ENCODE results near the gene AUTS2. TPM values are rescaled to one million over a fixed set of nuclear protein-coding genes. Genes with fewer than 3 reads are reported as not detected.
A peak's percentile ranks its signal among the peaks of the same experiment; 100 is the strongest.

AUTS2 gene
- total and polyA plus RNA-seq, 4 experiments from 2014 or later = 3.4 to 35.2 (median 25.5) TPM

DNA sequence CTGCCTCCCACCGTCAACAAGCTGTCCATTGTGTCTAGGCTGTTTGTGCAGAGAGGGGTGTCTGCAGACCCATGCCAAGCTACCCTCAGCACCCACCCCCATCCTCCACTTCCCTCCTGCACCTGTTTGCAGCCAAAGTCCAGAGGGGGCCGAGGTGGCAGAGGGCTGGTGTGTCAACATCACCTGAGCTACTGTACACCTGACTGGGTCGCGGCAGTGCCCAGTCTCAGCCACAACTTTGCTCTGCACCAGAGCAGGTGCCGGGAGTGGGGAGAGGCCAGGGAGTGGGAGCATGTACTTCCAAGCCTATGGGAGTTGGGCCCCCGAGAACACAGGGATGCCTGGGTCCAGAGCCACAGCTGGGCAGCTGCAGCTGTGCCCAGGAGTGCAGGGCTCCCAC, 93.1 kb downstream of the AUTS2 start:
- Histone ChIP-seq H3K9me3 (ENCODE audit: control insufficient read depth in 1 of 2, low read length in 2 of 2) (no peaks in the 10 kb centered on the region), H3K27me3 (ENCODE audit: insufficient read depth, low read length) (no peaks in the 10 kb centered on the region), H3K36me3 (ENCODE audit: insufficient read depth, low read length) (no peaks in the 10 kb centered on the region), H3K4me3 (ENCODE audit: low read length in 2 of 2) (no peak overlapping the region), H3K4me1 (ENCODE audit: insufficient read depth, low read length) (no peaks in the 10 kb centered on the region), H3K27ac (ENCODE audit: low read depth, low read length) (no peak overlapping the region)
- Mint-ChIP-seq H3K4me1 (peaks cover 0 to 5% (median 2%) of the 10 kb centered on the region in 4 donors), H3K9me3 (peaks cover 0 to 2% (median 0%) of the 10 kb centered on the region in 8 donors), H3K36me3 (no peaks in the 10 kb centered on the region), H3K27me3 (peaks cover 0 to 1% of the 10 kb centered on the region in 2 donors), H3K27ac (no peak overlapping the region), H3K4me3 (no peak overlapping the region)
- ChIA-PET POLR2A (ENCODE audit: partially characterized antibody) (no interaction called here), CTCF (ENCODE audit: partially characterized antibody) (no interaction called here)
- intact Hi-C loops (cut with micrococcal nuclease) = no loop called here
- no peak for DNase-seq

- Histone ChIP-seq H3K27ac (ENCODE audit: low read depth, low read length) (no peak overlapping the region), H3K27me3 (ENCODE audit: insufficient read depth, low read length) (no peaks in the 10 kb centered on the region), H3K36me3 (ENCODE audit: insufficient read depth, low read length) (no peaks in the 10 kb centered on the region), H3K4me3 (ENCODE audit: low read length in 2 of 2) (no peak overlapping the region), H3K9me3 (ENCODE audit: control insufficient read depth in 1 of 2, low read length in 2 of 2) (no peaks in the 10 kb centered on the region), H3K4me1 (ENCODE audit: insufficient read depth, low read length) (no peaks in the 10 kb centered on the region)
- ChIA-PET CTCF (ENCODE audit: partially characterized antibody) (no interaction called here), POLR2A (ENCODE audit: partially characterized antibody) (no interaction called here)
- DNase-seq = no peak
- Mint-ChIP-seq H3K27ac (no peak overlapping the region), H3K9me3 (peaks cover 0 to 2% (median 0%) of the 10 kb centered on the region in 8 donors), H3K27me3 (peaks cover 0 to 1% of the 10 kb centered on the region in 2 donors), H3K4me1 (peaks cover 0 to 7% (median 4%) of the 10 kb centered on the region in 4 donors), H3K36me3 (no peaks in the 10 kb centered on the region), H3K4me3 (no peak overlapping the region)
- intact Hi-C loops (cut with micrococcal nuclease) = no loop called here
Measured at GRCh38 chr7:69691734-69692133, 93.5 kb downstream of the AUTS2 start.

GRCh38 chr7:69692611-69693010, 94.3 kb downstream of the AUTS2 start:
- Mint-ChIP-seq H3K4me3 (no peak overlapping the region), H3K36me3 (no peaks in the 10 kb centered on the region), H3K4me1 (peaks cover 0 to 7% (median 4%) of the 10 kb centered on the region in 4 donors), H3K9me3 (peaks cover 0 to 2% (median 0%) of the 10 kb centered on the region in 8 donors), H3K27ac (no peak overlapping the region), H3K27me3 (peaks cover 0 to 1% of the 10 kb centered on the region in 2 donors)
- Histone ChIP-seq H3K9me3 (ENCODE audit: control insufficient read depth in 1 of 2, low read length in 2 of 2) (no peaks in the 10 kb centered on the region), H3K4me3 (ENCODE audit: low read length in 2 of 2) (no peak overlapping the region), H3K36me3 (ENCODE audit: insufficient read depth, low read length) (no peaks in the 10 kb centered on the region), H3K4me1 (ENCODE audit: insufficient read depth, low read length) (no peaks in the 10 kb centered on the region), H3K27me3 (ENCODE audit: insufficient read depth, low read length) (no peaks in the 10 kb centered on the region), H3K27ac (ENCODE audit: low read depth, low read length) (no peak overlapping the region)
- CTCF ChIA-PET (ENCODE audit: partially characterized antibody) = no interaction called here
- no peak for DNase-seq
- POLR2A ChIA-PET (ENCODE audit: partially characterized antibody) = no interaction called here
- intact Hi-C loops (cut with micrococcal nuclease) = no loop called here

DNA sequence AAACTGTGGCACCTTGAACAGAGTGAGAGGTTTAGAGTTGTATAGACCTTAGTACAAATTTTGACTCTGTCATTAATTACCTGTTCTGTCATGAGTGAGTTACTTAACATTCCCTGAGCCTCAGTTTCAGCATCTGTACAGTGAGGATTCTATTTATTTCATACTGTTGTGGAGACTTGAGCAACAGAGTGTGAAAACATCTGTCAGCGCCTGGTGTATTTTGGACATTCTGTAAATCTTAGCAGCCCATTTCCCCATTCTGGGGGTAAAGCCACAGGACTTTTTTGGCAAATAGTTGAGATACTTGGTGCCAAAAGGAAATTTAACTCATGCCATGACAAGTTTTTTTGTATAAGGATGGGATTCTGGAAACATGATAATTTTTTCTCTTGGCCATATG, 94.8 kb downstream of the AUTS2 start:
- ChIA-PET CTCF (ENCODE audit: partially characterized antibody) (no interaction called here), POLR2A (ENCODE audit: partially characterized antibody) (no interaction called here)
- no peak overlapping the region for H3K4me3 Mint-ChIP-seq
- H3K4me1 Mint-ChIP-seq = peaks cover 0 to 7% (median 4%) of the 10 kb centered on the region in 4 donors
- Histone ChIP-seq H3K36me3 (ENCODE audit: insufficient read depth, low read length) (no peaks in the 10 kb centered on the region), H3K4me3 (ENCODE audit: low read length in 2 of 2) (no peak overlapping the region), H3K27me3 (ENCODE audit: insufficient read depth, low read length) (no peaks in the 10 kb centered on the region), H3K27ac (ENCODE audit: low read depth, low read length) (no peak overlapping the region), H3K9me3 (ENCODE audit: control insufficient read depth in 1 of 2, low read length in 2 of 2) (no peaks in the 10 kb centered on the region), H3K4me1 (ENCODE audit: insufficient read depth, low read length) (no peaks in the 10 kb centered on the region)
- no peak for DNase-seq
- H3K36me3 Mint-ChIP-seq = no peaks in the 10 kb centered on the region
- H3K27me3 Mint-ChIP-seq = peaks cover 0 to 1% of the 10 kb centered on the region in 2 donors
- peaks cover 0 to 2% (median 0%) of the 10 kb centered on the region in 8 donors for H3K9me3 Mint-ChIP-seq
- intact Hi-C loops (cut with micrococcal nuclease) = no loop called here
- no peak overlapping the region for H3K27ac Mint-ChIP-seq

DNA sequence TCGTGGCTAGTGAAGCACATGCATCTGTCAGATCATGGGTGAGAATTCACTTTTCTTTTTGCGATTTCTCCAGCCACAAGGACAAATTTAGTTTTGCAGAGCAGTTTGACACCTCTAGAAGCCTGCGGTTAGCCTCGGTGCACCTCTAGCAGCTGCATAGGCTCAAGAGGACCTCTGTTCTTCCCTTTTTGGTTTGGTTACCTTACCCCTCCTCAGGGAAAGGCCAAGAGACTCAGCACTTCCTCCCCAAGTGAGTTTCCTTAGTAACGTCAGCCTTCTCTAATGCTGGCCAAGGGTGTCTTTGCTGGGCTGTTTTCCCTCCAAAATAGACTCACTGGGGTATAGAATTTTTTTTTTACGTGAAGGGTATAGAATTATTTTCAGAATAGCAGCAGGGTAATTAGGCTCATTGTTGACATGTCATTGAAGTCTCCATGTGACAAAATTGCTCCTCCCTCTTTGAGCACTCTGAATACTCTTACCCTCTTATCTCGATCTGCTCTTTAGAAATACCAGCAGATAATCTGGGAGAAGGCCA, 97.8 kb downstream of the AUTS2 start:
- H3K4me1 Mint-ChIP-seq = peaks cover 0 to 7% (median 4%) of the 10 kb centered on the region in 4 donors
- CTCF ChIA-PET (ENCODE audit: partially characterized antibody) = no interaction called here
- H3K27me3 Mint-ChIP-seq = peaks cover 0 to 1% of the 10 kb centered on the region in 2 donors
- Histone ChIP-seq H3K4me1 (ENCODE audit: insufficient read depth, low read length) (no peaks in the 10 kb centered on the region), H3K27ac (ENCODE audit: low read depth, low read length) (no peak overlapping the region), H3K27me3 (ENCODE audit: insufficient read depth, low read length) (no peaks in the 10 kb centered on the region), H3K9me3 (ENCODE audit: control insufficient read depth in 1 of 2, low read length in 2 of 2) (no peaks in the 10 kb centered on the region), H3K4me3 (ENCODE audit: low read length in 2 of 2) (no peak overlapping the region), H3K36me3 (ENCODE audit: insufficient read depth, low read length) (no peaks in the 10 kb centered on the region)
- H3K4me3 Mint-ChIP-seq = peak overlapping the region in 2 of 8 donors; percentile 36 to 48
- POLR2A ChIA-PET (ENCODE audit: partially characterized antibody) = no interaction called here
- no peak for DNase-seq
- intact Hi-C loops (cut with micrococcal nuclease) = no loop called here
- no peak overlapping the region for H3K27ac Mint-ChIP-seq
- peaks cover 0 to 2% (median 0%) of the 10 kb centered on the region in 8 donors for H3K9me3 Mint-ChIP-seq
- H3K36me3 Mint-ChIP-seq = no peaks in the 10 kb centered on the region

- intact Hi-C loops (cut with micrococcal nuclease) = no loop called here
Measured at GRCh38 chr7:69696686-69697685, 98.7 kb downstream of the AUTS2 start.

GRCh38 chr7:69698109-69698825, 100.0 kb downstream of the AUTS2 start:
- no peaks in the 10 kb centered on the region for H3K9me3 Mint-ChIP-seq
- Histone ChIP-seq H3K27ac (ENCODE audit: low read depth, low read length) (no peak overlapping the region), H3K27me3 (ENCODE audit: insufficient read depth, low read length) (no peaks in the 10 kb centered on the region), H3K4me1 (ENCODE audit: insufficient read depth, low read length) (no peaks in the 10 kb centered on the region), H3K36me3 (ENCODE audit: insufficient read depth, low read length) (no peaks in the 10 kb centered on the region), H3K9me3 (ENCODE audit: control insufficient read depth in 1 of 2, low read length in 2 of 2) (no peaks in the 10 kb centered on the region), H3K4me3 (ENCODE audit: low read length in 2 of 2) (no peak overlapping the region)
- ChIA-PET POLR2A (ENCODE audit: partially characterized antibody) (no interaction called here), CTCF (ENCODE audit: partially characterized antibody) (no interaction called here)
- no peak overlapping the region for H3K4me3 Mint-ChIP-seq
- peaks cover 0 to 2% of the 10 kb centered on the region in 2 donors for H3K27me3 Mint-ChIP-seq
- no peak for DNase-seq
- no peak overlapping the region for H3K27ac Mint-ChIP-seq
- H3K4me1 Mint-ChIP-seq = peaks cover 0 to 7% (median 4%) of the 10 kb centered on the region in 4 donors
- intact Hi-C loops (cut with micrococcal nuclease) = no loop called here
- H3K36me3 Mint-ChIP-seq = no peaks in the 10 kb centered on the region

More at GRCh38 chr7:69696686-69697685, 98.7 kb downstream of the AUTS2 start:
- Mint-ChIP-seq H3K27ac (no peak overlapping the region), H3K9me3 (peaks cover 0 to 2% (median 0%) of the 10 kb centered on the region in 8 donors), H3K4me1 (peaks cover 0 to 7% (median 4%) of the 10 kb centered on the region in 4 donors), H3K4me3 (no peak overlapping the region), H3K36me3 (no peaks in the 10 kb centered on the region), H3K27me3 (peaks cover under 1 to 1% of the 10 kb centered on the region in 2 donors)
- Histone ChIP-seq H3K27ac (ENCODE audit: low read depth, low read length) (no peak overlapping the region), H3K4me1 (ENCODE audit: insufficient read depth, low read length) (no peaks in the 10 kb centered on the region), H3K4me3 (ENCODE audit: low read length in 2 of 2) (no peak overlapping the region), H3K36me3 (ENCODE audit: insufficient read depth, low read length) (no peaks in the 10 kb centered on the region), H3K27me3 (ENCODE audit: insufficient read depth, low read length) (no peaks in the 10 kb centered on the region), H3K9me3 (ENCODE audit: control insufficient read depth in 1 of 2, low read length in 2 of 2) (no peaks in the 10 kb centered on the region)
- DNase-seq = no peak
- POLR2A ChIA-PET (ENCODE audit: partially characterized antibody) = no interaction called here
- CTCF ChIA-PET (ENCODE audit: partially characterized antibody) = no interaction called here

Data from CD4-positive, alpha-beta memory T cell (primary cell).